Measurements from ENCODE around the gene HOXA11. TPM values are rescaled to one million over a fixed set of nuclear protein-coding genes. Genes with fewer than 3 reads are reported as not detected.

Gene HOXA11
- total RNA-seq, 2 donors from 2014 or later: not detected

- TF ChIP-seq, protein P1, sequence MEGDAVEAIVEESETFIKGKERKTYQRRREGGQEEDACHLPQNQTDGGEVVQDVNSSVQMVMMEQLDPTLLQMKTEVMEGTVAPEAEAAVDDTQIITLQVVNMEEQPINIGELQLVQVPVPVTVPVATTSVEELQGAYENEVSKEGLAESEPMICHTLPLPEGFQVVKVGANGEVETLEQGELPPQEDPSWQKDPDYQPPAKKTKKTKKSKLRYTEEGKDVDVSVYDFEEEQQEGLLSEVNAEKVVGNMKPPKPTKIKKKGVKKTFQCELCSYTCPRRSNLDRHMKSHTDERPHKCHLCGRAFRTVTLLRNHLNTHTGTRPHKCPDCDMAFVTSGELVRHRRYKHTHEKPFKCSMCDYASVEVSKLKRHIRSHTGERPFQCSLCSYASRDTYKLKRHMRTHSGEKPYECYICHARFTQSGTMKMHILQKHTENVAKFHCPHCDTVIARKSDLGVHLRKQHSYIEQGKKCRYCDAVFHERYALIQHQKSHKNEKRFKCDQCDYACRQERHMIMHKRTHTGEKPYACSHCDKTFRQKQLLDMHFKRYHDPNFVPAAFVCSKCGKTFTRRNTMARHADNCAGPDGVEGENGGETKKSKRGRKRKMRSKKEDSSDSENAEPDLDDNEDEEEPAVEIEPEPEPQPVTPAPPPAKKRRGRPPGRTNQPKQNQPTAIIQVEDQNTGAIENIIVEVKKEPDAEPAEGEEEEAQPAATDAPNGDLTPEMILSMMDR (IDR thresholded peaks at IDR 0.05): no peak
- H3K9me3 ChIP-seq: no peaks in the 10 kb centered on the region
- peaks cover 56 to 82% of the 10 kb centered on the region in 2 donors for H3K27me3 ChIP-seq
- H3K4me1 ChIP-seq: peaks cover 0 to 36% of the 10 kb centered on the region in 2 donors
- H3K4me3 ChIP-seq: no peak overlapping the region
- H3K36me3 ChIP-seq: no peaks in the 10 kb centered on the region
- H3K27ac ChIP-seq: no peak overlapping the region
- no peak for DNase-seq (ENCODE audit: low spot score)
Measured at GRCh38 chr7:27176962-27177794, 7.9 kb downstream of the HOXA11 start.

- no peaks in the 10 kb centered on the region for H3K9me3 ChIP-seq
- peaks cover 0 to 36% of the 10 kb centered on the region in 2 donors for H3K4me1 ChIP-seq
- peaks cover 56 to 78% of the 10 kb centered on the region in 2 donors for H3K27me3 ChIP-seq
- no peak overlapping the region for H3K27ac ChIP-seq
- no peak overlapping the region for H3K4me3 ChIP-seq
- no peaks in the 10 kb centered on the region for H3K36me3 ChIP-seq
- DNase-seq (ENCODE audit: low spot score): no peak
- TF ChIP-seq, protein P1 (IDR thresholded peaks at IDR 0.05): no peak
Measured at GRCh38 chr7:27176524-27176845, 8.5 kb downstream of the HOXA11 start.

GRCh38 chr7:27175626-27176523 lies 9.2 kb downstream of the HOXA11 start:
- Histone ChIP-seq H3K4me3 (no peak overlapping the region), H3K27me3 (peaks cover 60 to 79% of the 10 kb centered on the region in 2 donors), H3K27ac (no peak overlapping the region), H3K36me3 (no peaks in the 10 kb centered on the region), H3K9me3 (no peaks in the 10 kb centered on the region), H3K4me1 (peaks cover 0 to 36% of the 10 kb centered on the region in 2 donors)
- DNase-seq (ENCODE audit: low spot score): no peak
- TF ChIP-seq, protein P1 (IDR thresholded peaks at IDR 0.05): no peak

GRCh38 chr7:27174874-27175625 lies 10.0 kb downstream of the HOXA11 start:
- peaks cover 0 to 35% of the 10 kb centered on the region in 2 donors for H3K4me1 ChIP-seq

More at GRCh38 chr7:27174874-27175625, 10.0 kb downstream of the HOXA11 start:
- no peak for DNase-seq (ENCODE audit: low spot score)
- no peaks in the 10 kb centered on the region for H3K36me3 ChIP-seq
- H3K27me3 ChIP-seq: peaks cover 59 to 75% of the 10 kb centered on the region in 2 donors
- H3K27ac ChIP-seq: no peak overlapping the region
- H3K9me3 ChIP-seq: no peaks in the 10 kb centered on the region
- no peak overlapping the region for H3K4me3 ChIP-seq
- TF ChIP-seq, protein P1 (IDR thresholded peaks at IDR 0.05): no peak
